OCI-LY3 (cell line): ENCODE results near the gene CACNB1.
A peak's percentile ranks its signal among the peaks of the same experiment; 100 is the strongest.

Source experiments
- H2AFZ ChIP-seq: fragments of 200-600, 300-600 bp; shearing (Covaris generic); 2 replicates; pipeline ENCODE4 v1.6.0; 2014; ENCODE audit warnings: antibody characterized with exemption, low read depth, low read length
- H3K27ac ChIP-seq: fragments of 200-600, 300-600 bp; sonication (generic); 2 replicates; pipeline ENCODE4 v1.5.1; 2014; ENCODE audit warnings: mild to moderate bottlenecking, low read length, moderate library complexity, mixed read lengths
- H3K27me3 ChIP-seq: fragments of 200-600, 300-600 bp; sonication (generic); 2 replicates; pipeline ENCODE4 v1.6.1; 2014; ENCODE audit warnings: low read depth, low read length, mixed read lengths
- H3K36me3 ChIP-seq: fragments of 200-600, 300-600 bp; sonication (generic); replicated peaks from 2 replicates; pipeline ENCODE3; 2014; ENCODE audit warnings: low read depth, low read length, mixed read lengths
- H3K4me1 ChIP-seq: fragments of 300-600, 200-600 bp; sonication (generic); 2 replicates; pipeline ENCODE4 v1.6.1; 2014; ENCODE audit warnings: low read length, mixed read lengths
- H3K4me2 ChIP-seq: fragments of 200-600, 300-600 bp; sonication (generic); 2 replicates; pipeline ENCODE4 v1.6.1; 2014; ENCODE audit warnings: low read length, mixed read lengths
- H3K4me3 ChIP-seq: fragments of 300-600, 200-600 bp; sonication (generic); 2 replicates; pipeline ENCODE4 v1.5.1; 2014; ENCODE audit warnings: antibody characterized with exemption, mild to moderate bottlenecking, low read length, moderate library complexity
- H3K79me2 ChIP-seq: fragments of 300-600, 200-600 bp; shearing (Covaris generic); 2 replicates; pipeline ENCODE4 v1.6.1; 2014; ENCODE audit warnings: mild to moderate bottlenecking, low read length, mixed read lengths
- H3K9ac ChIP-seq: fragments of 300-600, 200-600 bp; shearing (Covaris generic); 2 replicates; pipeline ENCODE4 v1.6.0; 2014; ENCODE audit warnings: mild to moderate bottlenecking, low read length, moderate library complexity
- H3K9me3 ChIP-seq: fragments of 200-600, 300-600 bp; shearing (Covaris generic); 2 replicates; pipeline ENCODE4 v1.6.1; 2014; ENCODE audit warnings: low read length, mixed read lengths; ENCODE audit not compliant: insufficient read depth
- H4K20me1 ChIP-seq: fragments of 200-600, 300-600 bp; sonication (generic); 2 replicates; pipeline ENCODE4 v1.6.1; 2016; ENCODE audit warnings: low read length, mixed read lengths; ENCODE audit not compliant: insufficient read depth
- CTCF ChIP-seq: fragments of 200-600, 300-600 bp; sonication (generic); IDR thresholded peaks from 2 replicates; pipeline ENCODE4 v1.5.1; 2014; ENCODE audit warnings: antibody characterized with exemption, low read length, low read depth
- EZH2phosphoT487 ChIP-seq: fragments of 200-600 bp; shearing (Covaris generic); IDR thresholded peaks from 2 replicates; pipeline ENCODE4 v1.6.1; 2018; ENCODE audit warnings: antibody characterized with exemption, mixed run types, low read depth

Gene CACNB1

GRCh38 chr17:39208136-39208535, 10.7 kb upstream of the CACNB1 start:
- Histone ChIP-seq H4K20me1 (peaks cover 9% of the 10 kb centered on the region; the same call in 1 of the 2 replicates), H3K79me2 (no peaks in the 10 kb centered on the region), H3K4me3 (no peak overlapping the region), H3K4me1 (peaks cover 21% of the 10 kb centered on the region), H3K4me2 (no peak overlapping the region), H3K9me3 (no peaks in the 10 kb centered on the region), H3K9ac (no peak overlapping the region), H2AFZ (no peak overlapping the region), H3K27me3 (peaks cover 22% of the 10 kb centered on the region), H3K27ac (no peak overlapping the region), H3K36me3 (peaks cover 17% of the 10 kb centered on the region)
- TF ChIP-seq CTCF (no peak), EZH2phosphoT487 (no peak)

- Histone ChIP-seq H3K27ac (no peak overlapping the region), H3K9me3 (no peaks in the 10 kb centered on the region), H3K4me1 (peaks cover 32% of the 10 kb centered on the region), H4K20me1 (peaks cover 18% of the 10 kb centered on the region), H3K4me2 (no peak overlapping the region), H3K36me3 (peaks cover 40% of the 10 kb centered on the region), H2AFZ (no peak overlapping the region), H3K9ac (no peak overlapping the region), H3K79me2 (peaks cover 27% of the 10 kb centered on the region), H3K4me3 (no peak overlapping the region), H3K27me3 (peaks cover 9% of the 10 kb centered on the region)
- TF ChIP-seq EZH2phosphoT487 (no peak), CTCF (no peak)
Measured at GRCh38 chr17:39205112-39205526, 7.7 kb upstream of the CACNB1 start.

DNA sequence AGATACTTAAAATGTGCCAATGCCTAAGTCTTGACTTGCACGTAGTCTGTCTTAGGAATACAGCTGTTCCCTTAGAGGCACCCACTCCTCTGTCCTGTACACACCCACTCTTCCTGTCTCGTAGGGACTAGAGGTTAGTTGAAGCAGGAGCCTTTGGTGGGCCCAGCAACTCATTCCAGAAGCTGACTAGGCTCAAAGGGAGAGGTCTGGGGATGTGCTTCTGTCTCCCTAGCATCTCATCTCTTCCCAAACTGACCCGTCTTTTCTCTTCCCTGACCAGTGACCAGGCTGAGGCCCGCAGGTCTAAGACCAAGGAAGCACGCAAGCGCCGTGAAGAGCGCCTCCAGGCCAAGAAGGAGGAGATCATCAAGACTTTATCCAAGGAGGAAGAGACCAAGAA, 6.8 kb upstream of the CACNB1 start:
- Histone ChIP-seq H3K79me2 (peaks cover 29% of the 10 kb centered on the region), H3K9ac (no peak overlapping the region), H3K36me3 (peaks cover 40% of the 10 kb centered on the region), H3K4me1 (peaks cover 27% of the 10 kb centered on the region), H3K4me3 (no peak overlapping the region), H4K20me1 (peaks cover 18% of the 10 kb centered on the region), H3K4me2 (no peak overlapping the region), H3K27ac (no peak overlapping the region), H3K27me3 (no peaks in the 10 kb centered on the region), H2AFZ (no peak overlapping the region), H3K9me3 (no peaks in the 10 kb centered on the region)
- TF ChIP-seq EZH2phosphoT487 (no peak), CTCF (no peak)

- H3K4me3 ChIP-seq = peak overlapping the region; percentile 99
- no peaks in the 10 kb centered on the region for H3K27me3 ChIP-seq
- no peak overlapping the region for H2AFZ ChIP-seq
- peaks cover 18% of the 10 kb centered on the region for H4K20me1 ChIP-seq
- H3K4me1 ChIP-seq = peaks cover 33% of the 10 kb centered on the region
- peak overlapping the region; percentile 87 for H3K27ac ChIP-seq
- no peak for TF ChIP-seq CTCF
- no peak for TF ChIP-seq EZH2phosphoT487
- no peaks in the 10 kb centered on the region for H3K9me3 ChIP-seq
- H3K36me3 ChIP-seq = peaks cover 40% of the 10 kb centered on the region
- peaks cover 33% of the 10 kb centered on the region for H3K79me2 ChIP-seq
- H3K4me2 ChIP-seq = peak overlapping the region; percentile 99
- peak overlapping the region; percentile 98 for H3K9ac ChIP-seq
Measured at GRCh38 chr17:39200957-39201510, 3.6 kb upstream of the CACNB1 start.
